ENCODE results near the gene RNF19B.

Gene RNF19B

GRCh38 chr1:32888134-32888533, 76.5 kb downstream of the RNF19B start:
- DNase-seq (ENCODE audit: low spot score): no peak

- DNase-seq (ENCODE audit: low spot score): no peak
Measured at GRCh38 chr1:32887623-32888022, 77.0 kb downstream of the RNF19B start.

GRCh38 chr1:32886828-32887414, 77.7 kb downstream of the RNF19B start:
- DNase-seq (ENCODE audit: low spot score): no peak
